HG03139 (cell line): ENCODE measurements around the gene VPS50.

Experiments used
- ATAC-seq: cut with Tn5 transposase; IDR thresholded peaks from one replicate; pipeline ENCODE4 v1.9.1; 2021; ENCODE audit not compliant: unreplicated experiment

VPS50 gene

DNA sequence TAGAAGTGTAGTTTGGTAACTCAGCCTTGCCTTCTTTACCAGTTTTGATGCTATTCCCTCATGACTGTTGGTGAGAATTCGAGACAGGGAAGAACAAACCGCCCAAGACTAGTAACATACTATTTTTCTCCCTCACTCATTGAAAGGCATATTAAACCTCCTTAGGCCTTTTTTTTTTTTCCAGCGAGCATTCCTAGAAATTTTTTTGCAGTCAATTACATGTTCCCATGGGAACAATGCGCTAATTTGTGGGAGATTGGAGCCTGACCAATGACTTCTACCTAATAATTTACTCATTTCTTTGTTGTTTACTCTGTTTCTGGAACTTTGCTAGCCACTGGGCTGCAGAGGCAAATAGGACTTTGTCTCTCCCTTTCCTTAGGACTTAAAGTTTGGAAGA, 6.0 kb downstream of the VPS50 start:
- no peak for ATAC-seq

- no peak for ATAC-seq
These were observed 6.6 kb downstream of the VPS50 start for GRCh38 chr7:93238748-93239147.

- no peak for ATAC-seq
These were observed 7.7 kb downstream of the VPS50 start for GRCh38 chr7:93239824-93240223.

DNA sequence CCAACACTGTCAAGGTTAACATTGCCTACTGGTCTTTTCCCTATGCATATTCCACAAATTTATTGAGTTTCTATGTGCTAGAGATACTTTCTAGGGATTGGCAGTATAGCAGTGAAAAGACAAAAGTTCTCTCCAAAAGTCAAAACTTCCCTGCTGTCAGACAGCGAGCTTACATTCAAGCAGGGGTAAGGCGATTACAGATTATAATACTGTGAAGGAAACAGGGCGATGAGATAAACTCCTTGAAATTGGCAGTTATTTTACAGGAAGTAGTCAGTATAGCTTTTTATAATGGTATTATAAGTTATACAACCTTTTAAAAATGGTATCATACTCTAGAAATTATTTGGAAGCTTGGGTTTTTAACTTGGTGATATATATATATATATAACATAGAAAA, 9.9 kb downstream of the VPS50 start:
- no peak for ATAC-seq

- no peak for ATAC-seq
These were observed 13.6 kb downstream of the VPS50 start for GRCh38 chr7:93245525-93246432.

DNA sequence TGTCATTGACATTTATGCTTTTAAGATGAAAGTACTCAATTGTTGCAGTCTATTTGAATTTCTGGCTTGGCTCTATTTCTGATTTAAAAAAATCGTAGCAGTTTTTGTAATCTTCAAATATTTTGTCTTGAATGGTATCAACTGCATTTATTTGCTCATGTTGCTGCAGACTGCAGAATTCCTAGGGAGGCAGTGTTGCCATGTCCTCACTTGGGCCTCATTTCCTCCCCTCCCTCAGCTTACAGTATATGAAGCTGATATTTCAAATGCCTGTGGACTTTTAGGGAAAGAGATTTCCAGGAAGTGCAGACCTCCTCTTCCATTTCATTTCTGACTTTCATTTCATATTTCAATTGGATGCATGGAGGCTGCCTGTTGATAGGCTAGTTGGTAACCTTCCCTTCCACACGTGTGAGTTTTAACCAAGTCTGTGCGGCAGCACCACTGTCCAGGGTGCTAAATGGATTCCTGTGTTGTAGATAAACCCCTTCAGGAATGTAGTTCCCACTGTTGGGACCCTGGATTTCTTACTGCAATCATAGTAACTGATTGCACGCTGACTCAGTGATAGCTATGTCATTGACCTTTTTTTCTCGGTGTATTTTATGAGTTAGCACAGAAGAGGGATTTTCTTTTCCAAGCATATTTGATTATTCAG, 17.5 kb downstream of the VPS50 start:
- ATAC-seq: no peak

- ATAC-seq: no peak
These were observed 26.5 kb downstream of the VPS50 start for GRCh38 chr7:93258661-93259060.

GRCh38 chr7:93262535-93262934, 30.4 kb downstream of the VPS50 start:
- ATAC-seq: no peak

- ATAC-seq: no peak
These were observed 33.1 kb downstream of the VPS50 start for GRCh38 chr7:93265220-93265619.

DNA sequence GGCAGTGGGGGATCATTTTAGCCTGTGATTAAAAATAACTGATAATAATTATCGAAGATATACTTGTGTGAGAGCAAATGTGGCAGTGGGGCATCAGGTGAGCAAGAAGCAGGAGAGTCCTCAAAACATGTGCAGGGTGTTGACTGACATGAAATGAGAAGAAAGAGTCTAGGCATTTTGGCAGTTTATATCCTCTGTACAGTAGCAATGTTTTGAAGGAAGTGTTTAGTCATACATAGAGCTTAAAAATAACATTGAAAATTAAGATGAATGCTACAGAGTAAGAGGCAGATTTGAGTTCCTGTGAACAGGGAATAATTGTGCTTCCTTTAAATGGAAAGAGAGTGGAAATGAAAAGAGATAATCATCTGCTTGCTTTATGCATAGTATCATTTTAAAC, 47.4 kb downstream of the VPS50 start:
- no peak for ATAC-seq

GRCh38 chr7:93284908-93285307, 52.7 kb downstream of the VPS50 start:
- ATAC-seq: no peak

GRCh38 chr7:93293229-93293628, 61.1 kb downstream of the VPS50 start:
- ATAC-seq: no peak

GRCh38 chr7:93298206-93298605, 66.0 kb downstream of the VPS50 start:
- no peak for ATAC-seq

GRCh38 chr7:93298671-93299070, 66.5 kb downstream of the VPS50 start:
- no peak for ATAC-seq

DNA sequence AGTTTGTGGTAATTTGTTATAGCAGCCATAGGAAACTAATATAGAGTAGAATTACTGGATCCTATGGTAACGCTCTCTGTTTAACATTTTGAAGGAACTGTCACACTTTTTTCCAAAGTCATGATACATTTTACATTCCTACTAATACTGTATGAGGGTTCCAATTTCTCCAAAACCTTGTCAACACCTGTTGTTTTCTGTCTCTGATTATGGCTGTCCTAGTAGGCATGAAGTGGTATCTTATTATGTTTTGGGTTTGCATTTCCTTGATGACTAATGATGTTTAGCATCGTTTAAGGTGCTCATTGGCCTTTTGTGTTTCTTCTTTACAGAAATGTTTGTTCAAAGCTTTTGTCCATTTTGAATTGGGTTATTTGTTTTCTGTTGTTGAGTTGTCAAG, 69.6 kb downstream of the VPS50 start:
- no peak for ATAC-seq

DNA sequence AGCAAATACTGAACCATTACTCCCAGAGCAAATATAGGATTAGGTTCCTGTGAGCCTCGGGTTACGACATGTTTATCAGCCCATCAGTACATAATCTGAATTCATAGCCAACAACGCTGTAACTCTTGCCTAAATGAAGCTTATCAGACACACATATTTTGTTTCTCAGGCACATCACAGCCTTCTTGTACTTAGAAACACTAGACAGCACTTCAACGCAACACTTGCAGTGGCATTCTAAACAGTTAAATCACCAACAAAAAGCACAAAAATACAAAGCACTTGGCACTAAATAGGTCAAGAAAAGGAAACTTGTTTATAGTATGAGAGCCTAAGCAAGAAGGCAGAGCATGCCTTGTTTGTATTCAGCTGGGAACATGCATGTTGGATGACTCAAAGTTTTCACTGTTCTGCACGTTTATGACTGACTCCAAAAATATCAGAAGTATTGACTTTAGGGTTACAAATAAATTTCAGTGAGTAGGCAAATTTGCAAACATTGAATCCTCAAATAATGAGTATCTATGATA, 75.0 kb downstream of the VPS50 start:
- ATAC-seq: no peak

DNA sequence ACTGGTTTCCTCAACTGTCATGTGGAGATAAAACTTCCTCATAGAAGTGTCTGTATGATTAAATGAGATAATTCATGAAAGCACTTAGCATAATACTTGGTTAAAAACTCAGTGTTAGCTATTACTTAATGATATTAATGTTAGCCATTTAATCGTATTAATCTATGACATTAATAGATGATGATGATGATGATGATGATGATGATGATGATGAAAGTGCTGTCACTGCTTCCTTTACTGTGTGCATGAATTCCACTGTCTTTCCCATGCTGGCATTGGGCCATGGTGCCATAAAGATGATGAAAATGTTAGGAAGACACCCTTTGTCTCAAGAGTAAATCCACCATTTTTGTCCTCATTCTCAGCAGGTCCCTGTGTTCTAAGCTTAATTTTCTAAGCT, 75.8 kb downstream of the VPS50 start:
- no peak for ATAC-seq

GRCh38 chr7:93310346-93310745, 78.2 kb downstream of the VPS50 start:
- no peak for ATAC-seq

GRCh38 chr7:93314449-93314848, 82.3 kb downstream of the VPS50 start:
- no peak for ATAC-seq

- ATAC-seq: no peak
These were observed 83.7 kb downstream of the VPS50 start for GRCh38 chr7:93315896-93316295.

GRCh38 chr7:93316730-93317129, 84.6 kb downstream of the VPS50 start:
- no peak for ATAC-seq

- ATAC-seq: no peak
These were observed 88.7 kb downstream of the VPS50 start for GRCh38 chr7:93320887-93321286.
